Vagina (tissue), 2 donors: ENCODE measurements around the gene P2RY6. TPM values are rescaled to one million over a fixed set of nuclear protein-coding genes. Genes with fewer than 3 reads are reported as not detected.
A peak's percentile ranks its signal among the peaks of the same experiment; 100 is the strongest.

ENCODE experiments used
- DNase-seq, 2 donors: peaks; one replicate each; pipeline ENCODE4 v3.0.0-alpha.2; 2017; ENCODE audit errors: extremely low spot score in 2 of 2
- H3K27ac ChIP-seq: fragments of 200-600 bp; sonication (generic); one replicate; pipeline ENCODE4 v1.5.1; 2019
- H3K27me3 ChIP-seq: fragments of 200-600 bp; sonication (generic); one replicate; pipeline ENCODE4 v1.5.1; 2019
- H3K36me3 ChIP-seq, 2 donors: fragments of 200-600 bp; sonication (generic); one replicate each; pipeline ENCODE4 v1.5.1; 2017 to 2019
- H3K4me1 ChIP-seq: fragments of 200-600 bp; sonication (generic); one replicate; pipeline ENCODE4 v1.5.1; 2019
- H3K4me3 ChIP-seq, 2 donors: fragments of 200-600 bp; sonication (generic); 1 replicate in 1 of 2; 2 replicates in 1 of 2; pipeline ENCODE4 v1.5.1; 2016 to 2019
- H3K9me3 ChIP-seq: fragments of 200-600 bp; sonication (generic); one replicate; pipeline ENCODE4 v1.5.1; 2019
- POLR2A ChIP-seq, 2 donors: fragments of 450-650 bp; IDR thresholded peaks; one replicate each; pipeline ENCODE4 v1.6.1; 2017; ENCODE audit warnings: antibody characterized with exemption in 2 of 2, mild to moderate bottlenecking in 2 of 2, moderate library complexity in 2 of 2
- POLR2AphosphoS5 ChIP-seq, 2 donors: sonication (generic); formaldehyde crosslinking; IDR thresholded peaks; one replicate each; pipeline ENCODE4 v1.9.0; 2017; ENCODE audit warnings: antibody characterized with exemption in 2 of 2, mild to moderate bottlenecking in 2 of 2, low read depth in 1 of 2; ENCODE audit not compliant: insufficient read depth in 1 of 2
- intact Hi-C: fragments of 100-400 bp; cut with DNase I; formaldehyde crosslinking; loops from one replicate; pipeline ENCODE4 v1.15.1; 2023
- total RNA-seq: library from RNA; depleted of rRNA; stranded (reverse); fragments of >200 nt; gene quantifications from one replicate; pipeline ENCODE4 v1.2.3, GENCODE V29; 2016
- TF ChIP-seq, protein P1 (sequence below), 3 experiments: fragments of 450-650 bp in 2 of 3; fragments of 200-600 bp in 1 of 3; sonication (generic) in 1 of 3; IDR thresholded peaks; one replicate each; pipeline ENCODE4 v1.5.1; 2017 to 2019; ENCODE audit warnings: antibody characterized with exemption in 3 of 3, mild to moderate bottlenecking in 2 of 3, moderate library complexity in 2 of 3

The P2RY6 gene
- total RNA-seq, 1 donor from 2014 or later, result 2.0 TPM

DNA sequence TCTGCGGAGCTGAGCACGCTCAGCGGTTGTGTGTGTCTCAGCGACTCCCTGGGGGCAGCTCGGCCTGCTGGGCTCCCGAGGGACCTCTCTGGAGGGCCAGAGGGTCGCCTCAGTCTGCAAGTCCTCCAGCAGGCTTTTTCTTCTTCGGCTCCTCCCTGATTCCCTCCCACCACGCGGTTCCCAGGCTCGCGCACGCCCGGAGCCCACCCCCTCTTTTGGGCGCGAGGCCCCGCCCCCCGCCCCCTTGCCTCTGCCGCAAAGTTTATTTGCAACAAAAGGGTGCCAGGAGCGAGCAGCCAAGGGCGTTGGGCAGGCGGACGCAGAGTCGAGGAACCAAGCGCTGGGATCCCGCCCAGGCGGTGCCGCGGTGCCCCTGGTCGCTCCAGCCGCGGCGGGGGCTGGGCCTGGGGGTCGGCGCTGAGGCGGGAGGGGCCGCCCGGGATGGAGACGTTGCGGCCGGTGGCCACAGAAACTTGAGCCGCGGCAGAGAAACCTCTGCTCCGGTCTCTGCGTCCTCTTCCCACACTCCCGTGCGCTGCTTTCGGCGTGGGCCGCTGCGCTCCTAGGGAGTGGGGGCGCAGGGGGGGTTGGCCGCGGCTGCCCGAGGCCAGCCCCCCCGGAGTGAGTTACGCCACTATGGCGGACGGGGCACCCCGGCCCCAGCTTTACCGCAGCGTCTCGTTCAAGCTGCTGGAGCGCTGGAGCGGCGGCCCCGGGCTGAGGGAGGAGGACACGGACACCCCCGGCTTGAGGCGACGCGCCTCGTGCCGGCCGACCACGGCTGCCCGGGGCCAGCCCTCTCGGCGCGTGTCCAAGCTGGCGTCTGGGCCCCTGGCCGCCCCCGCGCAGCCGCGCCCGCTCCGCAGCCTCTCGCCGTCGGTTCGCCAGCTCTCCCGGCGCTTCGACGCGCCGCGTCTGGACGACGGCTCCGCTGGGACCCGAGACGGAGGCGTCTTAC lies 36.1 kb downstream of the P2RY6 start, which contains the start of gene ARHGEF17:
Gene ARHGEF17, plus strand, starts transcription at position 274 of the 958 bp plus-strand sequence. Its CDS starts 363 bp downstream, at position 637.
- Histone ChIP-seq H3K4me1 (peaks cover 54% of the 10 kb centered on the region), H3K27me3 (no peaks in the 10 kb centered on the region), H3K27ac (peak within 1 kb of the TSS; percentile 98), H3K36me3 (no peaks in the 10 kb centered on the region), H3K9me3 (no peaks in the 10 kb centered on the region), H3K4me3 (peak within 1 kb of the TSS; percentile 84 to 85)
- intact Hi-C loops, result loop anchor here (2.0 kb wide), 1 partner anchor 27 kb away; no protein-coding TSS in a partner anchor
- DNase-seq, result no peak
- TF ChIP-seq POLR2AphosphoS5 (IDR thresholded peaks at IDR 0.05; ENCODE audit: insufficient read depth in 1 of 2, low read depth in 1 of 2), result peak in 1 of 2 donors; percentile 75
- TF ChIP-seq, protein P1, sequence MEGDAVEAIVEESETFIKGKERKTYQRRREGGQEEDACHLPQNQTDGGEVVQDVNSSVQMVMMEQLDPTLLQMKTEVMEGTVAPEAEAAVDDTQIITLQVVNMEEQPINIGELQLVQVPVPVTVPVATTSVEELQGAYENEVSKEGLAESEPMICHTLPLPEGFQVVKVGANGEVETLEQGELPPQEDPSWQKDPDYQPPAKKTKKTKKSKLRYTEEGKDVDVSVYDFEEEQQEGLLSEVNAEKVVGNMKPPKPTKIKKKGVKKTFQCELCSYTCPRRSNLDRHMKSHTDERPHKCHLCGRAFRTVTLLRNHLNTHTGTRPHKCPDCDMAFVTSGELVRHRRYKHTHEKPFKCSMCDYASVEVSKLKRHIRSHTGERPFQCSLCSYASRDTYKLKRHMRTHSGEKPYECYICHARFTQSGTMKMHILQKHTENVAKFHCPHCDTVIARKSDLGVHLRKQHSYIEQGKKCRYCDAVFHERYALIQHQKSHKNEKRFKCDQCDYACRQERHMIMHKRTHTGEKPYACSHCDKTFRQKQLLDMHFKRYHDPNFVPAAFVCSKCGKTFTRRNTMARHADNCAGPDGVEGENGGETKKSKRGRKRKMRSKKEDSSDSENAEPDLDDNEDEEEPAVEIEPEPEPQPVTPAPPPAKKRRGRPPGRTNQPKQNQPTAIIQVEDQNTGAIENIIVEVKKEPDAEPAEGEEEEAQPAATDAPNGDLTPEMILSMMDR (IDR thresholded peaks at IDR 0.05), result no peak
- peak in 1 of 2 donors; percentile 46 for TF ChIP-seq POLR2A (IDR thresholded peaks at IDR 0.05)

DNA sequence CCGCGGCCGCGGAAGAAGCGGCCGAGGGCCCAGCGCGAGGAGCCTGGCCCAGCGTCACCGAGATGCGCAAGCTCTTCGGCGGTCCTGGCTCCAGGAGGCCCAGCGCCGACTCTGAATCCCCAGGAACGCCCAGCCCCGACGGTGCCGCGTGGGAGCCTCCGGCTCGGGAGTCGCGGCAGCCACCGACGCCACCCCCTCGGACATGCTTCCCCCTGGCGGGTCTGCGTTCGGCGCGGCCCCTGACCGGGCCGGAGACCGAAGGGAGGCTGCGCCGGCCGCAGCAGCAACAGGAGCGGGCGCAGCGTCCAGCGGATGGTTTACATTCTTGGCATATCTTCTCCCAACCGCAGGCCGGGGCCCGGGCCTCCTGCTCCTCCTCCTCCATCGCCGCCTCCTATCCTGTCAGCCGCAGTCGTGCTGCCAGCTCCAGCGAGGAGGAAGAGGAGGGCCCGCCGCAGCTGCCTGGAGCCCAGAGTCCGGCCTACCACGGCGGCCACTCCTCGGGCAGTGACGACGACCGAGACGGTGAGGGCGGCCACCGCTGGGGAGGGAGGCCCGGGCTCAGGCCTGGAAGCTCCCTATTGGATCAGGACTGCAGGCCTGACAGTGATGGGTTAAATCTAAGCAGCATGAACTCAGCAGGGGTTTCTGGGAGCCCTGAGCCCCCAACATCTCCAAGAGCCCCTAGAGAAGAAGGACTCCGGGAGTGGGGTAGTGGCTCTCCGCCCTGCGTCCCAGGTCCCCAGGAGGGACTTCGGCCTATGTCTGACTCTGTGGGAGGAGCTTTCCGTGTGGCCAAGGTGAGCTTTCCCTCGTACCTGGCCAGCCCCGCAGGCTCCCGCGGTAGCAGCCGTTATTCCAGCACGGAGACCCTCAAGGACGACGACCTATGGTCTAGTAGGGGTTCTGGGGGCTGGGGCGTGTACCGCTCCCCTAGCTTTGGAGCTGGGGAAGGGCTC lies 37.1 kb downstream of the P2RY6 start:
- H3K36me3 ChIP-seq, result no peaks in the 10 kb centered on the region
- peak overlapping the region; percentile 98 for H3K27ac ChIP-seq
- TF ChIP-seq POLR2A (IDR thresholded peaks at IDR 0.05), result peak in 1 of 2 donors; percentile 74
- TF ChIP-seq, protein P1 (IDR thresholded peaks at IDR 0.05), result no peak
- TF ChIP-seq POLR2AphosphoS5 (IDR thresholded peaks at IDR 0.05; ENCODE audit: insufficient read depth in 1 of 2, low read depth in 1 of 2), result peak in 1 of 2 donors; percentile 93
- intact Hi-C loops, result loop anchor here (2.0 kb wide), 1 partner anchor 26 kb away; no protein-coding TSS in a partner anchor
- H3K4me3 ChIP-seq, result peak overlapping the region; percentile 84 to 85
- peaks cover 63% of the 10 kb centered on the region for H3K4me1 ChIP-seq
- no peak for DNase-seq
- H3K9me3 ChIP-seq, result no peaks in the 10 kb centered on the region
- no peaks in the 10 kb centered on the region for H3K27me3 ChIP-seq

DNA sequence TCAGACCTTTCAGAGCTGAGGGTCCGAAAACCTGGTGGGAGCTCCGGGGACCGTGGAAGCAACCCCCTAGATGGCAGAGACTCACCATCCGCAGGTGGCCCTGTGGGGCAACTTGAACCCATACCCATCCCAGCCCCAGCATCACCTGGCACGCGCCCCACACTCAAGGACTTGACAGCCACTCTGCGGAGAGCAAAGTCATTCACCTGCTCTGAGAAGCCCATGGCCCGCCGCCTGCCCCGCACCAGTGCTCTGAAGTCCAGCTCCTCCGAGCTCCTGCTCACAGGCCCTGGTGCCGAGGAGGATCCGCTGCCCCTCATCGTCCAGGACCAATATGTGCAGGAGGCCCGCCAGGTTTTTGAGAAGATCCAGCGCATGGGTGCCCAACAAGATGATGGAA lies 37.9 kb downstream of the P2RY6 start:
- intact Hi-C loops, result no loop called here
- Histone ChIP-seq H3K36me3 (no peaks in the 10 kb centered on the region), H3K9me3 (no peaks in the 10 kb centered on the region), H3K27me3 (no peaks in the 10 kb centered on the region), H3K4me3 (peak overlapping the region; percentile 84 to 85), H3K4me1 (peaks cover 72% of the 10 kb centered on the region), H3K27ac (peak overlapping the region; percentile 98)
- no peak for DNase-seq
- TF ChIP-seq, protein P1 (IDR thresholded peaks at IDR 0.05), result no peak
- no peak for TF ChIP-seq POLR2AphosphoS5 (IDR thresholded peaks at IDR 0.05; ENCODE audit: insufficient read depth in 1 of 2, low read depth in 1 of 2)
- TF ChIP-seq POLR2A (IDR thresholded peaks at IDR 0.05), result no peak

DNA sequence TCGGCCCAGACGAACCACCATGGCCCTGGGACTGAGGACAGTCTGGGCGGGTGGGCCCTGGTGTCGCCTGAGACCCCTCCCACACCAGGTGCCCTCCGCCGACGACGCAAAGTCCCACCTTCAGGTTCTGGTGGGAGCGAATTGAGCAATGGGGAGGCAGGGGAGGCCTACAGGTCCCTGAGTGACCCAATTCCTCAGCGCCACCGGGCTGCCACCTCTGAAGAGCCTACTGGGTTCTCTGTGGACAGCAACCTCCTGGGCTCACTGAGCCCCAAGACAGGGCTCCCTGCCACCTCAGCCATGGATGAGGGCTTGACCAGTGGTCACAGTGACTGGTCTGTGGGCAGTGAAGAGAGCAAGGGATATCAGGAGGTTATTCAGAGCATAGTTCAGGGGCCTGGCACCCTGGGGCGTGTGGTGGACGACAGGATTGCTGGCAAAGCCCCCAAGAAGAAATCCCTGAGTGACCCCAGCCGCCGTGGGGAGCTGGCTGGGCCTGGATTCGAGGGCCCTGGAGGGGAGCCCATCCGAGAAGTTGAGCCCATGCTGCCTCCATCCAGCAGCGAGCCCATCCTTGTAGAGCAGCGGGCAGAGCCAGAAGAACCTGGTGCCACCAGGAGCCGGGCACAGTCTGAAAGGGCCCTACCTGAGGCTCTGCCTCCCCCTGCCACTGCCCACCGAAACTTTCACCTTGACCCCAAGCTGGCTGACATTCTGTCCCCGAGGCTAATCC lies 38.7 kb downstream of the P2RY6 start:
- Histone ChIP-seq H3K4me1 (peaks cover 79% of the 10 kb centered on the region), H3K9me3 (no peaks in the 10 kb centered on the region), H3K27ac (peak overlapping the region; percentile 98), H3K36me3 (no peaks in the 10 kb centered on the region), H3K27me3 (no peaks in the 10 kb centered on the region), H3K4me3 (peak overlapping the region; percentile 84 to 85)
- no peak for DNase-seq
- intact Hi-C loops, result no loop called here
- TF ChIP-seq POLR2A (IDR thresholded peaks at IDR 0.05), result no peak
- TF ChIP-seq, protein P1 (IDR thresholded peaks at IDR 0.05), result no peak
- no peak for TF ChIP-seq POLR2AphosphoS5 (IDR thresholded peaks at IDR 0.05; ENCODE audit: insufficient read depth in 1 of 2, low read depth in 1 of 2)
